SK-N-SH (cell line): ENCODE data around the gene DMAC1.

Source experiments
- CTCF ChIP-seq: fragments of 200-600 bp; sonication (generic); IDR thresholded peaks from 2 replicates; pipeline ENCODE4 v1.6.1; 2017; ENCODE audit warnings: antibody characterized with exemption, mild to moderate bottlenecking, moderate library complexity
- GABPA ChIP-seq: IDR thresholded peaks from 2 replicates; pipeline ENCODE4 v1.4.0; 2012; ENCODE audit warnings: low read depth, mild to moderate bottlenecking
- POLR2AphosphoS5 ChIP-seq: IDR thresholded peaks from 2 replicates; pipeline ENCODE4 v1.6.1; 2012; ENCODE audit warnings: low read depth, low read length

- no peak for TF ChIP-seq CTCF
- no peak for TF ChIP-seq GABPA
- no peak for TF ChIP-seq POLR2AphosphoS5
Observed at GRCh38 chr9:7799944-7800285, 337 bp upstream of the DMAC1 start.
